GM21515 (cell line): ENCODE measurements around the gene ELFN1.
"Not testable (repeated sequence)": the region's sequence is repeated elsewhere in the genome, so short reads cannot be mapped to it uniquely, and the experiment has no call there.

Experiments used
- ATAC-seq: cut with Tn5 transposase; IDR thresholded peaks from one replicate; pipeline ENCODE4 v1.9.1; 2021; ENCODE audit not compliant: unreplicated experiment

The ELFN1 gene

DNA sequence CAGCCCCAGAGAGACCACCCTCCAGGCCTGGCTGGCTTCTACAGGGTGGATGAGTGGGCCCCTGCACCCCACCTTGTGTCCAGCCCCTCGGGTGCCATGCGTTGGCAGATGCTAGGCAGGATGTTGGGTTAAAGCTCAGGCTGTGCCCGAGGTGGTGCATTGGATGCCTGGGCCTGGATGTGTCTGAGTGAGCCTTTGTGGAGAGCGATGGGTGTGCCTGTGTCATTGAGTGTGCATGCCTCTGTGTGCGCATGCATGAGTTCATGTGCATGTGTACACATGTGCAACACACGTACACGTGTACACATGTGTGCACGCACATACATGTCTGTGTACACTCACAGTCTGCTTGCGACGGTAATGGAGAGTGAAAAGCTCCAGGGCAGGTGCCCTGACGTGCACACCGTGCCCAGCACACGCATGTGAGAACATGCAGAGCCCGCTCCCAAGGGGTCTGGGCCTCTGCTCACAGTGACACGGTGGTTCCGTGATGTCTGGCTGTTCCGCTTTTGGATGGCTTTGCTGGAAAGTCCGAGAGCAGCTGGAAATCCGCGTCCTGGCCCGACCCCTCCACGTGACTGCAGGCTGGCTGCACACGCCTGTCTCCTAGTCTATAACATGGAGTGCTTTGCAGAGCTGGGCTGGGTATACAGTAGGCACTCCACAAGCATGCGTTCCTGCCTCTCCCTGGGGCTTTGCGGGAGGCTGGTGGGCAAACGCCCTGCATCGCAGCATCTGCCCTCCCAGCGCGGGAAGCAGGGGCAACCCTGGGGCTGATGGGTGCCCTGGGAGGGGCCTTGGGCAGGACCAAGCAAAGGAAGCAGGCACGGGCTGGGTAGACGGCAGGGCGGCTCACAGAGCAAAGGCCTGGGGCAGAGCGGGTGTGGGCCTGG is 36.9 kb downstream of the ELFN1 start:
- no peak for ATAC-seq

DNA sequence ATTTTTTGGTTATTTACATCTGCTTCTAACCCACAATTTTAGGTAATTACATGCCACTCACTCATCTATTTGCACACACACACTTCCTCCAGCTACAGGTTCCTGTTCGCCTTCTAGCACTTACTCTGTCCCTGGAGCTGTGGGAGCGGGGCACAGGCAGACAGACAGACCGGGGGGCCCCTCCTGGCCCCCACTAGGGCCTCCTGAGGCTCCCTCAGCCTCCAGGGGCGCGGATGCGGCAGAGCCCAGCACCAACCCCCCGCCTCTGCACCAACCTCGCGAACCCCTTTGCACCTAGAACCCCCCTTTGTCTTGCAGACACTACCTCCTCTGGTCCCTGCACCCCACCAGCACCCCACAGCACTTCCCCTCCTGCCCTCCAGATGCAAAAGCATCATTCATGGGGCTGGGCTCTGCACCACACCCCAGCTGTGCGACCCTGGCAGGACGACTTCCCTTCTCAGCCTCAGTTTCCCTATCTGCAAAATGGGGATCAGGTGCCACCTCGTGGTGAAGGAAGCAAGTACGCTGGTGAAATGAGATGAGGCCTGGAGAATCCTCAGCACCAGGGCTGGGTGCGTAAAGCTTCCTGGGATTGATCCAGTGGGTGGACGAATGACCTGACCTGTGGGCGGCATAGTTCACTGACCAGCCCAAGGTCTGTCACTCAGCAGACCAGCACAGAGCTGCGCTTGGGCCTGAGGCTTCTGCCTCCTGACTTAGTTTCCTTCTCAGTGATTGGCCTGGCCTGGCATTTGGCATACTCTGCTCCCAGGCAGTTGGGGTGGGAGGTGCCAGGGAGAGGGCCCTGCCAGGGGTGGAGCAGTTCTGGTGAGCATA is 37.9 kb downstream of the ELFN1 start:
- ATAC-seq: no peak

DNA sequence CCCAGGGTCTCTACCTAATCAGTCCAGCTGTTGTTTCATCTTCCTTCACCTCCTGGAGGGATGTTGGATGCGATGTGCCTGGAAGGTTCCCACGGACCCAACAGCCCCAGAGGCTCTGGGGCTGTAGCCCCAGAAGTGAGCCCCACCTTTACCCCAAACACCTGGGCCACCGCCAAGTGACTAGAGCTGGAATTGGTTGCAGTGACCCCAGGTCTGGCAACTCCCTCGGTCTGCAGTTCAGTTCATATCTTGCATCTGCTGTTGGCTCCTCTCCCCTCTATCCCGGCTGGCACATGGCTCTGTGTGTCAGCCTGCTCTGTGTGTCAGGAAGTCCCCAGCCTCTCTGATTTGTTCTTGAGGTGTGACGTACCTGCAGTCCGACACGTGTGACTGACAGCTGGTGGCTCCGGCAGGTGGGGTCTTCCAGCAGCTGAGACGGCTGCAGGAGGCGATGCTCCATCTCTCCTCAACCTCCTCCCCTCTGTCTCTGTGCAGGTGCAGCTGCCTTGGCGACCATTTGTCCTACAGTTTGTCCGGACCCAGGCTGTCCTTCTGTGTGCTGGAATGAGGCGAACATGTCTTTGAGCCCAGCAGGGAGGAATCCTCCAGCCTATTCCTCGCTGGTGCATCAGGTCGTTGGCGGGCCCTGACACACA is 38.6 kb downstream of the ELFN1 start:
- no peak for ATAC-seq

DNA sequence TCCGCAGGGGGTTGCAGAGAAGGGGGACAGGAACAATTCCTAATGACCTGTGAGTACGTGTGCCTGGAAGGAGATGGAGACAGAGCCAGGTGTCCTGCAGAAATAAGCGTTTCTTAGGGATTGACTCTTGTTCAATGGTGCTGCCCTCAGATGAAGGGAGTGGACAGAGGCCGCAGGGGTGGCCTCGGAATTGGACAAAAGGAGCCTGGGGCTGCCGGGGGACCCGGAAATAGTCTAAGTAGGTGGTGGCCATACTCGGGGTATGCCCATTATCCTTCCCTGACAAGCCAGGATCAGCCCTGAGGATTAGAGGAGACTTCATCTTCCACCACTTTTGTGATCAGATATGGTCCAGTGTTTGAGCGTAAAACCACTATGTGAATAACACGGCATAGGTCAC is 39.2 kb downstream of the ELFN1 start:
- no peak for ATAC-seq

DNA sequence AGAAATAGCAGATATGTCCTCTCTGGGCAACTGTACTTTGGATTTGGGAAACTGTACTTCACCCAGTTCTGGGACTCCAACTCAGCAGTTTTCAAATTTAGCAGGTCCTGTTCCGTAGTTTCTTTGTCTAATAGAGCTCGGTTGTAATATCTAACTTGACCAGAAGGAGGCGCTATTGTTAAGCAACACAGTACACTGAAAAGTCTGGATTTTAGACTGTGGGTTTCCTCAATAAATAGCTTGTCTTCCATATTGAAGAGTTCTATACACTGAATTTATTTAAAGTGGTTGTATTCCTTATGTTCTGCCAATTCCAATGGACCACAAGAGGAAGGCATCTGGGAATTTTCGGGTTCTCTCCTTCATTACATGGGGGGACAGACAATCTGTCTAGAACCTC is 39.8 kb downstream of the ELFN1 start:
- no peak for ATAC-seq

DNA sequence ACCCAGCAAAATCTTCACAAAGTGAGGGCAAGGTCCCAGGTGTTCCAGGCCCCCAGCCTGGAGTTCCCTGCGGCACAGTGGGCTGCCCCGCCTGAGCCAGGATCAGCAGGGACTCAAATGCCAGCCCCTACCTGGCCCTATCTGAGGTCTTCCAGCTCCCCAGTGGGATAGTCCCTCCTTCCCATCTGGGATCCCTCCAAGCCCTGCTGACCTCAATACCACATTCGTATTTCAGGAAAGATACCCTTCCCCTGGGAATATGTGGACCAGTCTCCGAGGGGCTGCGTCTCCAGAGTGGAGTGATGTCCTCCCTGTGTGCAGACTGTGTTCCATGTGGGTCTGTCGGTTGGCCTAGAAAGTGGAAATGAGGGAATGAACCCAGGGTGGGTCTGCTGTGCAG is 40.9 kb downstream of the ELFN1 start:
- no peak for ATAC-seq

DNA sequence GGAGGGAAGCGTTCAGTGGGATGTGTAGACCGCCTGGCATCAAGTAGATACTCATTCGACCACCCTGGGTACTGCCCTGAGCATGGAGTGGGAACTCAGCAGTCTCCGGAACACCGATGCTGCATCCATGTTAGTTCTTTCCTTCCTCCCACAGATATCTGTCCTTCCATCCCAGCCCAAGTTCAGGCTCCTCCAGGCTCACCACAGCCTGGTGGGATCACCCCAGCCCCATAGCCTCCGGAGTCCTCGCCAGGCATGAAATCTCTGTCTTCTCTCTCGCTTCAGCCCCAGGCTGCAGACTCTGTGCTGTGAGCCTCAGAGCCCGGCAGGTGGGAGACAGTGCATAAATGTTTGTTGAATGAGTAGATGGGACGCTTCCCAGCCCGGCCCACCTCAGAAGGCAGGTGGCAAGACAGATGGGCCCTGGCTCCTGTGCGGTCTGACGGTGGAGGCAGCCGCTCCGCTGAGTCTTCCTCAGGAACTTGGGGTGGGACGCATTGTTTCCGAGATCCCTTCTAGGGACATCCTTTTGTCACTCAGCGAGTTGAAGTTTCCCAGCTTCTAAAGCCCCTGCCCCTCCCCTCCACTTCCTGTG is 42.9 kb downstream of the ELFN1 start:
- ATAC-seq: no peak

DNA sequence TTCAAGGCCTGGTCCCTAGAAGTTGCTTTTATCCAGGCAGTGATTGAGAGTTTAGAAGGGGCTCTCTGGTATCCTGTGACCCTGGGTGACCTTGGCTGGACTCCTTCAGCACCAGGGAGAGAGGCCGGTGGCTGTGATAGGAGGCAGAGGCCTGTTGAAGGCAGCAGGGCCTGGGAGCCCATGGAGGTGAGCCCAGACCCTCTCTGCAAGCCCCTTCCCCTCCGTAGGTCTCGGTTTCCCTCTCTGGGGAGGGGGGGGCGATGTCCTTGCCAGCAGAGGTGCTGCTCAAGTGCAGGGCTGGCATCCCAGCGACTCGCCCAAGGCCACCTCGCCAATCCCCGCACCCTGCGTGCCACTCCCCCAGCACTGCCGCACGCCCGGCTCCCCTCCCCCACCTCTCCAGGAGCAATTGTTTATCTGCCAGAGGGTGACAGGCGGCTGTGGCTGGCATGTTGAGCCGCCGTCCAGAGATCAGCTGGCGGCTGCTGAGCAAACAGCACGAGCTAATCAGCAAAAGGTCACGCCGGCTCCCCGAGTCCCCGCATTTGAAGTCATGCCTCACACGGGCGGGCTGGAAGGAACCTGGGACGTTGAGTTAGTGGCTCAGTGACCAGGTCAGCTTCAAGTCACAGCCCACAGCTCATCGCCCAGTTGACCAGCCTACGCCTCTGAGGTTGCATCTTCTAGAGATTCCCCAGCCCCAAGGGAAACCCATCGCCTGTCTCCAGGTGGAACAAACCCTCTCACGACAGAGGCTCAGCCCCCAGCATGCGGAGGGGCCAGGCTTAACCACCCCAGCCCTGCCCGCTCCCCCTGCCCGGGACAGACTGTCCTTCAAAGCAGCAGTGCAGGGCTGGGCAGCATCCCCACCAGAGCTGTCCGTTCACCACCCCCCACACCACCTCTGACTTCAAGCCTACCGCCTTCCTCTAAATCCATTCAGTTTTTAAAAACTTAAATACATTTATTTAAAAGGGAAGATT is 43.7 kb downstream of the ELFN1 start:
- no peak for ATAC-seq

DNA sequence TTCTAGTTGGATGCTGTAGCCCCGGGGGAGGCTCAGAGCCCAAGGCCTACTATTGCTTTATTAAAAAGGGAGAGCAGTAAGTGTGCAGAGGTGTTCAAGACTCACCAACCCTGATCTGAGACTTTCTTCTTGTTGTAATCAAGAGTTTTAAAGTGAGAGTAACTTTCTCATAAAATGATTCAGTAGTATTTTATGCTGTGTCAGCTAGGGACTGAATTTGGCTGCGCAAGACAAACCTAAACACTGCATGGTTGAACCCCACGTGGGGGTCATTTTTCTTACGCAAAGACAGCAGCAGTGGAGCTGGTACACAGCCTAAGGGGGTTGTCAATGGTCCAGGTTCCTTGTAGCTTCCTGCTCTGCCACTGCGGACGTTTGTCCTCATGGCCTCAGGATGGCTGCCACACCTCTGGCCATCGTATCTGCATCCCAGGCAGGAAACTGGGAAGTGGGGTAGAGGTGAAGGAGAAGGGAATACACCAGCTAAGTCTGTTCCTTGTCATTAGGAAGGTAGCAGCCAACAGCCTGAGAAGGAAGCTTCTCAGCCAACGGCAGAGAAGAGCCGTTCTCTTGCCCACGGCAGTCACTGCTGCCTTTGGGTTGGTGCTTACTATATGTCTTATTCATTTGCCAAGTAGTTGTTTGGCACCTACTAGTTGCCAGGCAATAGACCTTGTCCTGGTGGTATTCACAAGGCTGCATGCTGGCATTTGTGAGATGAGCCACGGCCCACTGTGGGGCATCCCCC is 44.7 kb downstream of the ELFN1 start:
- no peak for ATAC-seq

DNA sequence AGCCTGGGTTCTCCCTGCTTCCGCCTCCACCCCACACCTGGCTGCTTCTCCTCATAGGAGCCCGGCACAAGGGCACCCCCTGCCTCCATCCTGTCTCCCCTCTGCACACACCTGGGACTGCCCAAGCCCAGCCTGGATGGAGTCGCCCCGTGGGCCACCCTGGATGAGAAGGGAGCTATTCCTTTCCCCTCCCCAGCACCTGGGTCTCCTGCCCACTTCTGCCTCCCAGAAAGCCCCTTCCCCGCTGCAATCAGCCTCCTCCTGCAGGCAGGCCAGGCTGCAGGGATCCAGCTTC is 45.2 kb downstream of the ELFN1 start:
- no peak for ATAC-seq

DNA sequence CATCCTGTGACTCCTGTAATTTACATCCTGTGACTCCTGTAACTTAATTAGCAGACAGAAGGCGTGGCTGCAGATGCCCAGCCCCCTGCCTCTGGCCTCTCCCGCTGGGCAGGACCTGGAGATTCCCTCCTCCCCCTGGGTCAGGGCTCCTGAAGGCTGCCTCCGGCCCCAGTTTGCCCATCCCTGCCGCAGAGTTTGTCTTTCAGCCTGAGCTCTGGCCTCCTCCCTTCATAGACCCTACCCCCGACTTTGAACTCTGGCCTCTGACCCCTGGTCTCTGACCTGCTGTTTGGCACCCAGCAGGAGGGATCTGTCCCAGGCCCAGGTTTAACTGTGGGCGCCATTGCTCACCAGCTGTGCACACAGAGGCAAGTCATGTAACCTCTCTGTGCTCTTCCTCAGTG is 45.6 kb downstream of the ELFN1 start:
- ATAC-seq: no peak

DNA sequence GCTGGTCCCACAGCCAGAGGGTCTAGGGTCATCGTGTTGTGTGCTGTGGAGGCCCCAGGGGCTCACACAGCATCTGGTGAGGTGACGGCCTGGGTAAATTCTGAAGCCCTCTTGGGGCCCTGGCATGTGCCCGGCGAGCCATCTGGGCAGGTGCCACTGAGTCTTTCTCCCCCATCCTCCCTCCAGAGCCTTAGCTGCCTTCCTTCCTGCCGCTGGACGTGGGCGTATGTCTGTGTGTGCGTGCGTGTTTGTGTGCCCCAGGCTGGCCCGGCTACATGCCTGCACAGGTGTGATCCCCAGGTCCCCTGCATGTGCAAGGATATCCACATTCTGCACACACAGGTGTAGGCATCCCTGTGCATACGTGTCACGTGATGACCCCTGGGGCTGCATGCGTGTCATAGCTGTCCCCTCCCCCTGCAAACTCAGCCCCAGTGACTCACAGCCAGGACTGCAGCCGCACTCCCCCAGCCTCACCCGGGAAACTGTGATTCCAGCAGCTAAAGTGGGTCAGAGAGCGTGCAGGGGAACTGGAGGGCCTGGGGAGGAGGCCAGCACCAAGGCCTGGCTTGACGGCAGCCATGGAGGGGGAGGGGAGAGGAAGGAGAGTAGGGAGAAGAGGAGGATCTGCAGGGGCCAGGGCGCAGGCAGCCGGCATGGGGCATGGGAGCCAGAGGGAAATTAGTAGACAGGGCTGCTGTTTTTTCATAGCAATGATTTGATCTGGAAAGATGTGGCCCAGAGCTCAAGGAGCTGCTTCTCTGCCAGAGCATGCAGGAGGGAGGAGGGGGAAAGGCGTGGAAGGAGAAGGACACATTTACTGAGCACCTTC is 46.4 kb downstream of the ELFN1 start:
- no peak for ATAC-seq

DNA sequence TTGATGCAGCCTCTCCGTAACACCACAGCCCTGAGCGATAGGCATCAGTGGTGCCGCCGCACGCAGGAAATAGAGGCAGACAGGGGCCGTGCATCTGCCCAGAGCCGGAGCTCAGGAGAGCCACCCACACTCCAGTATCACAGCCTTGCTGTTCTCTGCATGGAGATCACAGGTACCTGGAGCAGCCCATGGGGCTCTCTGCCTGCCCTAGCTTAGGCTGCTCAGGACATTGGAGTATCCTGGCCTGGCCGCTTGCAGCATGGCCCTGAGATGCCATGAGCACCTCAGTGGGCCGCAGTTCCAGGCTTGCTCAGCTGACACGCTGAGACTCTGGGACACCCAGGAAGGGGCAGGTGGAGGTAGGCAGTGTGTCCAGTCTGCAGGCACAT is 47.0 kb downstream of the ELFN1 start:
- ATAC-seq: no peak

DNA sequence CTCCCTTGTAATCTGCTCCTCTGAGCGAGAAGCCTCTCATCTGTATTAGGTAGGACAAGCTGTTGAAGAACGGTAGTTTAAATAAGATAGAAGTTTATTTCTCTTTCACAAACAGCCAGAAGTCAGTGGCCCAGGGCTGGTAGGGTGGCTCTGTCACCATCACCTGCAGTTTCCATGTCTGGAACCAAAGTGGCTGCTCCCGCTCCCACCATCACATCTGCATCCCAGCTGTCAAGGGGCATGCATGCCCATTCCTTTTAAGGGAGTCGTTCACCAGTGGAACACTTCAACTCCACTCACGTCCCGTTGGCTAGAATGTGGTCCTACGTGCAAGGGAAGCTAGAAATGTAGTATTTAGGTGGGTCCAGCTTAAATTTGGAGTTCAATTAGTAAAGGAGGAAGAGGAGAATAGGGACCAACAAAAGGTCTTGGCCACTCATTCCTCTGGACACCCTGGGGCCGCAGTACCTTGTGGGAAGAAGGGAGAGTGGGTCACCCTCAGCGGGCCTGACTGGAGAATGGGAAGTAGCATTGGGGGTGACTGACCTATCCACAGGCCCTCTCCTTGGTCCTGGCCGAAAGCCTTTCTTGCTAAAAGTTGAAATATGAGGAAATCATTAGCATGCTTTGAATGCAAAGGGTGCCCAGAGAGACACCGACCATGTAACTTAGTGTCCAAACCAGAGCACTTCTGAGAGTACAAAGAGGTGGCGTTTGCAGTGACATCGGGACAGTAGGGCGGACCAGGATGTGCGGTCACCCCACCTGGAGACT is 48.0 kb downstream of the ELFN1 start:
- ATAC-seq: no peak

DNA sequence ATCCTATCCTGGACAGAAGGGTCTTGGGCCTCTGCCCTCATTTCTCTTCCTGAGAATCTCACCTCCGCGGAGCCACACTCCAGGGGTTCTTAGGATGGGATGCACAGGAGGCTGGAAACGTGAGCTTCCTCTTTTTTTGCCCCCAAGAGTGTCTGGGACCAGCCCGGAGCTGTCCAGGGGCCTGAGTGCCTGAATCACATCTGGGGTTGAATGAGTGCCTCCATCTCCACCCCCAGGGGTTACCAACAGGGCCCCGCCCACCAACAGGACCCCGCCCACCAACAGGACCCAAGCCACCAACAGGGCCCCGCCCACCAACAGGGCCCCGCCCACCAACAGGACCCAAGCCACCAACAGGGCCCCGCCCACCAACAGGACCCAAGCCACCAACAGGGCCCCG is 48.8 kb downstream of the ELFN1 start:
- not testable (repeated sequence) for ATAC-seq

DNA sequence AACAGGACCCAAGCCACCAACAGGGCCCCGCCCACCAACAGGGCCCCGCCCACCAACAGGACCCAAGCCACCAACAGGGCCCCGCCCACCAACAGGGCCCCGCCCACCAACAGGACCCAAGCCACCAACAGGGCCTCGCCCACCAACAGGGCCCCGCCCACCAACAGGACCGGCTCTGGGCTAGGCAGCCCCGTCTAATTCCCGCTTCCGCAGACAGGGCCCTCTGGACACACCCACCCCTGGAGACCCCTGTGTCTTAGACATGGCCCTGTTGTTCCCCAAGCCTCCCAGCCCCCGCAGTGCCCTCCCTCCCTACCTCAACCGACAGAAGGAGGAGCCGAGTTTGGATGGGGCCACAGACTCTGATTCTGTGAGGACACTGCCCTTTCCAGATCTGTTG is 49.2 kb downstream of the ELFN1 start:
- not testable (repeated sequence) for ATAC-seq

DNA sequence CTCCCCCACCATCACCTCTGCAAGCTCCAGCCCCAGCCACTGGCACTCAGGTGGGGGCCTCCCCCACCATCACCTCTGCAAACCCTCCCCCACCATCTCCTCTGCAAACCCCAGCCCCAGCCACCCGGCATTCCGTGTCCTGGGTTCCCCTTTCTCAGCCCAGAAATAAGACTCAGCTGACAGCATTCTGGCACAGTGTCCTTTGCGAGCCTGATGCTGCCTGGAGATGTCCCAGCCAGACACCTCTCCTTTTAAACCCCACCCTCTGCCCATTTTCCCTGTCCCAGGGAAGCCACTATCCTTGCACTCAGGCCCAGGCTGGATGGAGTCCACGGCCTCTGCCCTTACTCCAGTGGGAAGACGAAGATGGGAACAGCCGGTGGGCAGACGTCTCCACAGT is 49.8 kb downstream of the ELFN1 start:
- no peak for ATAC-seq

DNA sequence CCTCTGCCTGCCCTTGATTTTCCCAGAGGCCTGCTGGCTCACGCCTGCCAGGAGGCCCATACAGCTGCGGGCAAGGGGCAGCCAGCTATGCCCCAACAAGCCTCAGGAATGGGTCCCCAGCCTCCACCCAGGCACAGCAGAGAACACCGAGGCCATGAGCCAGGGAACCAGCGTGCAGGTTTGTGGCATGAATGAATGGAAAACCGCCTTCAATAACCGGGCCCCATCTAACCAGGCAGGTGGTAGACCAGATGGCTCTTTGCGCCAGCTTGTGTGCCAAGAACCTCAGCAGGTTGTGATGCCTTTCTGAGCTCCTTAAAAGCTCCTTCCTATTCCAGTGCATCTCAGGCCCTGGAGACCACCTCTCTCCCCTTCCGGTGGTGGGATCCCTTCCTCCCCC is 50.2 kb downstream of the ELFN1 start:
- no peak for ATAC-seq
